Adipocyte (in vitro differentiated cells): Measurements from ENCODE around the gene GPD1L.
"Not testable (repeated sequence)": the region's sequence is repeated elsewhere in the genome, so short reads cannot be mapped to it uniquely, and the experiment has no call there.

ENCODE experiments used
- DNase-seq: peaks from one replicate; pipeline ENCODE4 v3.0.0-alpha.2; 2015; ENCODE audit warnings: low read depth
- H3K27me3 ChIP-seq: replicated peaks from 2 replicates; pipeline ENCODE4 v1.7.0; 2013; ENCODE audit warnings: mild to moderate bottlenecking, low read length, moderate library complexity; ENCODE audit not compliant: control insufficient read depth, insufficient read depth
- H3K36me3 ChIP-seq: 2 replicates; pipeline ENCODE4 v1.7.0; 2013; ENCODE audit warnings: low read length, mild to moderate bottlenecking, moderate library complexity; ENCODE audit not compliant: control insufficient read depth, insufficient read depth, severe bottlenecking
- H3K4me1 ChIP-seq: 2 replicates; pipeline ENCODE4 v1.7.0; 2013; ENCODE audit warnings: mild to moderate bottlenecking, low read length, moderate library complexity; ENCODE audit not compliant: control insufficient read depth, insufficient read depth
- H3K4me3 ChIP-seq: 2 replicates; pipeline ENCODE4 v1.7.0; 2013; ENCODE audit warnings: mild to moderate bottlenecking, low read length, moderate library complexity
- H3K9ac ChIP-seq: 2 replicates; pipeline ENCODE4 v1.7.0; 2013; ENCODE audit warnings: mild to moderate bottlenecking, low read length, moderate library complexity
- H3K9me3 ChIP-seq: 2 replicates; pipeline ENCODE4 v1.7.0; 2013; ENCODE audit warnings: mild to moderate bottlenecking, low read length, moderate library complexity; ENCODE audit not compliant: control insufficient read depth

Gene GPD1L

DNA sequence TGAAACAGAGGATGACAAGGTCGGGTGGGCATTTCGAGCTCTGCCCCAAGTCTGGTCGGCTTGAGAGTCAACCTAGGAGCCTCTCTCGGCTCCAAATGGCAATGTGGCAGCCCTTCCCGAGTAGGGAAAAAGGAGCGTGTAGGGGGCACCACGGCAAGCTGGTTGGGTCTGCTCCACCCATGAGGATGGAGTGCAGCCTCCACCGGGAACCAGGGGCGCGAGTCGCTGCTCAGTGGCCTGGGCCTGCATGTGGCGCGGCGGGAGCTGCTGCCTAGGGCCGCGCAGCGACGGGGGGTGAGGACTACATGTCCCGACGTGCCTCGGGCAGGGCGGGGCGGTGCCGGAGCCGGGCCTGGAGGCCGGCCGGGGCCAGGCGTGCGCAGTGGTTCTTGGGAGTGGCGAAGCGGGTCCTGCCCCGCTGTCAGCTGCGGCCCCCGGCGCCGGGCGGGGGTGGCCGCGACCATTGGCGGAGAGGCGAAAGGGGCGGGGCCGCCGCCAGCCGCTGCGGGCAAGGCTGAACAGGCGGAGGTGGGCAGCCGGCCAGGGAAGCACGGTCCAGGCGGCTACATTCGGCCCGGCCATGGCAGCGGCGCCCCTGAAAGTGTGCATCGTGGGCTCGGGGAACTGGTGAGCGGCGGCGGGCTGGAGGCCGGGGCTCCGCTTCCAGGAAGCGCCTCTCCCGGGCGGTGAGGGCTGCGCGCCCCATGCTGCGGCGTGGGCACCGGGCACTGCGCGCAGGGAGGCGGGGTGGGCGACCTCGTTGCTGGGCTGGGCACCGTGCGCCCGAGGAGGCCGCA lies at the start of gene GPD1L:
Gene GPD1L (plus strand): TSS at position 489 of the 797 bp plus-strand sequence. CDS start 92 bp downstream, at position 581.
- DNase-seq, result peak; percentile 98
- no peaks in the 10 kb centered on the region for H3K36me3 ChIP-seq
- no peaks in the 10 kb centered on the region for H3K27me3 ChIP-seq

DNA sequence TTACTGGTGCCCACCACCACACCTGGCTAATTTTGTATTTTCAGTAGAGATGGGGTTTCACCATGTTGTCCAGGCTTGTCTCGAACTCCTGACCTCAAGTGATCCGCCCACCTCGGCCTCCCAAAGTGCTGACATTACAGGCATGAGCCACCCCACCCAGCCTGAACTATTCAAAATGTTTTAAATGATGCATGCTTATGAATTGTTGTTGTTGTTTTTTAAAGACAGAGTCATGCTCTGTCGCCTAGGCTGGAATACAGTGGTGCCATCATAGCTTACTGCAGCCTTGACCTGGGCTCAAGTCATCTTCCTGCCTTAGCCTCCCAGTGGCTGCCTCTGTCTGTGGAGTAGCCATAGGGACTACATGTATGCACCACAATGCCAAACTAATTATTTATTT lies 48.0 kb upstream of the GPD1L start:
- not testable (repeated sequence) for H3K9me3 ChIP-seq, DNase-seq, H3K27me3 ChIP-seq, H3K36me3 ChIP-seq, H3K4me3 ChIP-seq, H3K9ac ChIP-seq
- H3K4me1 ChIP-seq, result peaks cover 12% of the 10 kb centered on the region

More for the DNA sequence above, at the start of gene GPD1L:
- Histone ChIP-seq H3K4me1 (peaks cover 40% of the 10 kb centered on the region), H3K4me3 (peak within 1 kb of the TSS; percentile 84), H3K9me3 (peaks cover 25% of the 10 kb centered on the region), H3K9ac (peak within 1 kb of the TSS; percentile 78)

DNA sequence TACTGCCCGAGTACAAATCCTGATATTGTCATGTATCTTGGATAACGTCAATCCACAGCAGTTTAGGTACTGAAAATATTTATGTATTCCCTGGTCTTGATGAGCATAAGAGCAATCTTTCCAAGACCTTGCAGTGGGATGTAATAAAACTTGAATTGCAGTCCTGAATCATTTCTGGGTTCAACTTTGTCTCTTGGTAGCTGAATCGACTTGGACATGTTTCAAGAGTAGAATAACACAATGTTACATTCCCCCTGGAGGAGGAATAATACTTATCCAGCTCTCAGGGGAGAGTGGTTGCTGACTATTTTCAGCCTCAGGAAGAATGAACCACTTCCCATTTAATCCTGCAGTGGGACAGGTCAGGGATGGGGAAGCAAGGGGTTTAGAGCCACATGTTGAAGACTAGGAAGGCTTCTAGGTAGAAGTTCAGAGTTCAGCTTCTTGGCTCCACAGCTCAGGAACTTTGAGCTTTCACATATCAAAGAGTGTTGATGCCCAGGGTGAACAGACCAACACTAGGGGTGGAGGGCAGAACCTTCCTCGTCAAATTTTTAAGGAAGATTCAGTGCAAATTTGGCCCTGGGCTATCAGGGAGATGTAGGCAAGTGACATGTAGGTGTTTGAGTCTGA lies 43.4 kb upstream of the GPD1L start:
- Histone ChIP-seq H3K4me3 (no peak overlapping the region), H3K27me3 (no peaks in the 10 kb centered on the region), H3K9me3 (no peaks in the 10 kb centered on the region), H3K4me1 (peaks cover 12% of the 10 kb centered on the region), H3K9ac (no peak overlapping the region), H3K36me3 (no peaks in the 10 kb centered on the region)
- no peak for DNase-seq

DNA sequence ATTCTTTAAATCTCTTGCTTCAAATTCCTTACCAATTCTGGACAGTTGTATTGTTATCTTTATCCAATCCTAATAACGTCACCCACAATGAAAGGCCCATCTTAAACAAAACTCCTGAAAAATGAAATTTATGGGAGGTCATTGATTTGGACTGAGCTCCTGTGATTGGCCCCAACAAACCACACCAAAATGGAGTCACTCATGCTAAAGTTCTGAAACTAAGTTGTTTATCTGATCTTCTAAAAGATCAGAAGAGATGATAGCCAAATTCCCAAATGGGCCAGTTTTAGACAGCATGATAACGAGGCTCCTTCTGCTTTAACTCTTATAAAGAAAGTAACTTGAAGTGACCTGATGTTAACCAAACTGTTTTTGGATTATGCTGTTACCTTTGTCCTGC lies 39.7 kb upstream of the GPD1L start:
- H3K9me3 ChIP-seq, result no peaks in the 10 kb centered on the region
- no peak overlapping the region for H3K9ac ChIP-seq
- H3K4me1 ChIP-seq, result peaks cover 12% of the 10 kb centered on the region
- no peaks in the 10 kb centered on the region for H3K36me3 ChIP-seq
- H3K4me3 ChIP-seq, result no peak overlapping the region
- no peak for DNase-seq
- H3K27me3 ChIP-seq, result no peaks in the 10 kb centered on the region

DNA sequence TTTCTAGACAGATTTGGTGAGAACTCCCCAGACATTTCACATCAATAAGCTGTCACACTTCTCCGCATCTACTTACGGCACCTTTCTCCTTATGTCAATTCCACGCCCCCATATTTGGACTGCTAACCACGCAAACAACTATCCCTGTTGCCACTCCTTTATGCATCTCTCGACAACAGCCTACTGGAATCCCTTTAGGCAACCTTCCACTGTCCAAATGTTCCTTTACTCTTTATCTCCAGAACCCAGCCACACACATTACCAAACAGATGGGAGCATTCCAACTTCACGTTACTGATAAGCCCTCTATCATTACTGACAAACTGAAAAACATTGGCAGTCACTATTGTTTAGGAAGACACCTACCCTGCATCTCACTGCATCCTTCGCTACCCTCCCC lies 32.2 kb upstream of the GPD1L start:
- H3K27me3 ChIP-seq, DNase-seq, H3K9ac ChIP-seq, H3K36me3 ChIP-seq, H3K4me3 ChIP-seq, H3K9me3 ChIP-seq: not testable (repeated sequence)
- H3K4me1 ChIP-seq, result peaks cover 18% of the 10 kb centered on the region

DNA sequence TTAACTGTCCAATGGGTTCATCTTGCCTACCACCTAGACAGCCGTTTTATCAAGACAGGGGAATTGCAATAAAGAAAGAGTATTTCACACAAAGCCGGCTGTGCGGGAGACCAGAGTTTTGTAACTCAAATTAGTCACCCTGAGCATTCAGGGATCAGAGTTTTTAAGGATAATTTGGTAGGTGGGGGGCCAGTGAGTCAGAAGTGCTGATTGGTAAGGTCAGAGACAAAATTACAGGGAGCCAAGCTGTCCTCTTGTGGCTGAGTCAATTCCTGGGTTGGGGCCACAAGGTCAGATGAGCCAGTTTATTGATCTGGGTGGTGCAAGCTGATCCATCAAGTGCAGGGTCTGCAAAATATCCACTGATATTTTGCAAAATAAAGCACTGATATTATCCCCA lies 29.9 kb upstream of the GPD1L start:
- Histone ChIP-seq H3K36me3 (no peaks in the 10 kb centered on the region), H3K9ac (no peak overlapping the region), H3K27me3 (peaks cover 3% of the 10 kb centered on the region), H3K4me3 (no peak overlapping the region), H3K4me1 (peaks cover 19% of the 10 kb centered on the region), H3K9me3 (no peaks in the 10 kb centered on the region)
- DNase-seq, result no peak

DNA sequence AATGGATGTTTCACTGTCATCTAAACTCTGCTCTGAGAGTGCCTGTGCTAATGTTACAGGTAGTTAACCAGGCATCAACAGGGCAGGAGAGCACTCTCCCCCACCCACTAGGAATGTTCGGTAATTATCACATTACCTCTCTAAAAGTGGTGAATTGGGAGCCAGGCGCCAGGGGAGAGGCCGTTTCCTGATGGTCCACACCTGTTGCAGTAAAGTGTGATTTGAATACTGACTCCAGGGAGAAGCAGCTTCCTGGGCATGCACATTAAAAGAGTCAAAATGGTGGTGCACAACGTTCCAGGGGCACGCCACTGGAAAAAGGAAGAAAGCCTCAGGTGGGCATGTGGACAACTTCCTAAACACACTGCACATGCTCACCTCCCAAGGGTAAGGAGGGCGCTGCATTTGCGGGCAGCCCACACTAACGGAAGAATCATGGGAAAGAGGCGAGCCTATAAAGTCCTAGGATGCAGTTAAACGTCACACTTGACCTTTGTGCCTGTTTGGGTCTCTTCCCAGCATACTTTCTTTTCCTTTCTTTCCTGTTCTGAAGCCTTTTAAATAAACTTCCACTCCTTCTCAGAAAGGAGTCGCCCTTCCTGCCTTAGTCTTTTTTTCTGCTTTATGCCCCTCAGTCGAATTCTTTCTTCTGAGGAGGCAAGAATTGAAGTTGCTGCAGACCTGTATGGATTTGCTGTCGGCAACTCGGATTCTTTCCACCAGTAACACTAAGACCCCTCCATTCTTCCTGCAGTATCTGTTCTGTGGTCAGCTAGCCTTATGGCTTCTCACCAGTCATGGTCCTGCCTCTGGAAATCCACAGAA lies 28.9 kb upstream of the GPD1L start:
- Histone ChIP-seq H3K27me3 (peaks cover 3% of the 10 kb centered on the region), H3K36me3 (no peaks in the 10 kb centered on the region), H3K9ac (no peak overlapping the region), H3K4me1 (peaks cover 28% of the 10 kb centered on the region), H3K9me3 (no peaks in the 10 kb centered on the region), H3K4me3 (no peak overlapping the region)
- no peak for DNase-seq

DNA sequence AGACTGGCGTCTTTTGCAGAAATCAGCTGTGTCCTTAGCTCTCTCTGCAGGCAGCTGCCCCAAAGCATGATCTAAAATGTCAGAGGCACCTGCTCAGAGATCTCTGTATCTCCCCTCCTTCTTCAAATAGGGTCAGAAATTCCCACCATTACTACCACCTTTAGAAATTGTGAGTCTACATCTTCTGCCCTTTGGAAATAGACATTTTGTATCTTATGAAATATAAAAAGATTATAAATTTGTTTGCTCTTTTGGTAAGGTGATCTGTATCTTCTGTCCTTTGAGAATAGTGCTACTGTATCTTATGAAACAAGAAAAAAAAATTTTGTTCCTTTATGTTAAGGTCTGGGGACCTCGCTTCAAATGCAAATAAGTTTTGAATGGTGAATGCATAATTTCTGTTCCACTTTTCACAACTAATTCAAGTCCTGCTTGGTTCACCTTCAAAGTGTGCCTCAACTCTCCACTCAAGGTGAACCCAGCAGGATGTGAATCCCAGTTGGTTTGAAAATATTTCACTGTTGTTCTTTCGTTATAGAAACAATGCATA lies 28.3 kb upstream of the GPD1L start:
- no peak overlapping the region for H3K4me3 ChIP-seq
- H3K9me3 ChIP-seq, result no peaks in the 10 kb centered on the region
- H3K27me3 ChIP-seq, result peaks cover 3% of the 10 kb centered on the region
- peaks cover 34% of the 10 kb centered on the region for H3K4me1 ChIP-seq
- H3K36me3 ChIP-seq, result no peaks in the 10 kb centered on the region
- no peak overlapping the region for H3K9ac ChIP-seq
- DNase-seq, result no peak

DNA sequence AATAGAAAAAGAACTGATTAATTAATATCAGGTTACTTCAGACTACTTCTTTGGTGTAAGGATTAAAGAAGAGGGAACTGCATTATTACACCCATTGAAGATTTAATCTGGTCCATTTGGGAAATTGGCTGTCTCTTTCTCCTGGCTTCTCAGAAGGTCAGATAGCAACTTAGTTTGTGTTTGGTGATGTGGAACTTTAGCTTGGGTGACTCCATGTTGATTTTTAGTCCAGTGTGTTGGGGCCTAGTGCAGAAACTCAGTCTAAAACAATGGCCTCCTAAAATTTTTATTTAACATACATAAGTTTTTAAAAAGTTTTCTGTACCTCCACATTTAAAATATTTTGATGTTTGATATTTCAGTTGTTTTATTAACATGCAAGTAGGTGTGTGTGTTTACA lies 27.6 kb upstream of the GPD1L start:
- H3K27me3 ChIP-seq, result peaks cover 3% of the 10 kb centered on the region

DNA sequence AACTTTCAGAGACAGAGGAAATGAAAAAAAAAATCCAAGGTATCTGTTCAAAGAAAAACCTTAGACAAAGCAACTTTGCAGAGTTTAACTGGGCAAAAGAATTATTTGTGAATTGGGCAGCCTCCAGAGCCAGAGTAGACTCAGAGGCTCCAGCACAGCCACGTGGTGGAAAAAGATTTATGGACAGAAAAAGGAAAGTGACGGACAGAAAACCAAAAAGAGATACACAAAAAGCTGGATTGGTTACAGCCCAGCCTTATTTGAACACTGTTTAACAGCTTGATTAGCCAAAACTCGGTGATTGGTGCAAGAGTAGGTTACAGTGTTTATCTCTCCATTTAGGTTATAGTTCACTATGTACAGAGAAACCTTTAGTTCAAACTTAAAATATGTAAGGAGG lies 23.7 kb upstream of the GPD1L start:
- DNase-seq, result no peak
- peak overlapping the region; percentile 74 for H3K9ac ChIP-seq
- H3K36me3 ChIP-seq, result no peaks in the 10 kb centered on the region
- peaks cover 25% of the 10 kb centered on the region for H3K4me1 ChIP-seq
- H3K4me3 ChIP-seq, result peak overlapping the region; percentile 51
- no peaks in the 10 kb centered on the region for H3K27me3 ChIP-seq
- peaks cover 4% of the 10 kb centered on the region for H3K9me3 ChIP-seq

More for the DNA sequence above, 27.6 kb upstream of the GPD1L start:
- Histone ChIP-seq H3K9ac (no peak overlapping the region), H3K36me3 (no peaks in the 10 kb centered on the region), H3K4me3 (no peak overlapping the region), H3K9me3 (no peaks in the 10 kb centered on the region), H3K4me1 (peaks cover 41% of the 10 kb centered on the region)
- no peak for DNase-seq
